Esophagus squamous epithelium (tissue), 4 donors: ENCODE data around the gene PRKCZ.

Experiments used
- POLR2A ChIP-seq, 4 donors: fragments of 450-650 bp; IDR thresholded peaks; one replicate each; pipeline ENCODE4 v1.6.1; 2017; ENCODE audit warnings: antibody characterized with exemption in 4 of 4, mild to moderate bottlenecking in 4 of 4, moderate library complexity in 3 of 4
- TF ChIP-seq, protein P1 (sequence below), 6 experiments: fragments of 450-650 bp in 4 of 6; fragments of 200-600 bp in 2 of 6; sonication (generic) in 2 of 6; IDR thresholded peaks; one replicate each; pipeline ENCODE4 v1.5.1; 2016 to 2019; ENCODE audit warnings: antibody characterized with exemption in 6 of 6, mild to moderate bottlenecking in 4 of 6, moderate library complexity in 4 of 6

DNA sequence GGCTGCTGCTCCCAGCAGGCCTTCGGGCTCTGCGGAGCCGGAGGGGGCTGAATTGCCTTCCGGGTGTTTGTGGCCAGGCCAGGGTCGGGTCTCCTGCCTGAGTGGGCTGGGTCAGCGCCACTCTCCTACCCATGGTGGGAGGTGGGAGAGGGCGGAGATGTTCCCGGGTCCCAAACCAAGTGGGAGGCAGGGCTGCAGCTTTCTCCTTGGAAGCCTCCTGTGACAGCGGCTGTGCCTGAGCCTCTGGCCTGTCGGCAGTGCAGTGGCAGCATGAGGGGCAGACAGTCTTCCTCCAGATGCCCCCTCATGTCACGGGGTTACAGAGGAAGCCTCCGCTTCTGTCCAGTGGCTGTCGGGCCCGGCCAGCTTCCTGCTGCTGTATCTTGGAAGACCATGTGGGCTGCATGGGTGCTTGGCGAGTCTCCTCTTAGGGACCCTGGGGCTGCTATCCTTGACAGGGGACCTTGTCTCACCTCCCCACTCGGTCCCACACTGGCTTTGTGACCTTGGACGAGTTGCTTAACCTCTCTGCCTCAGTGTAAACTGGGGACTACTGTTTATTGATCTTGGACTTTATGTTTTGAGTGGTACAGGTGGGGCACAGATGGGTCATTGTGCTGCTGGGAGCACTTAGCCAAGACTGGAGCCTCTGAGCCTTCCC is 182.2 kb downstream of the PRKCZ start:
- TF ChIP-seq, protein P1, sequence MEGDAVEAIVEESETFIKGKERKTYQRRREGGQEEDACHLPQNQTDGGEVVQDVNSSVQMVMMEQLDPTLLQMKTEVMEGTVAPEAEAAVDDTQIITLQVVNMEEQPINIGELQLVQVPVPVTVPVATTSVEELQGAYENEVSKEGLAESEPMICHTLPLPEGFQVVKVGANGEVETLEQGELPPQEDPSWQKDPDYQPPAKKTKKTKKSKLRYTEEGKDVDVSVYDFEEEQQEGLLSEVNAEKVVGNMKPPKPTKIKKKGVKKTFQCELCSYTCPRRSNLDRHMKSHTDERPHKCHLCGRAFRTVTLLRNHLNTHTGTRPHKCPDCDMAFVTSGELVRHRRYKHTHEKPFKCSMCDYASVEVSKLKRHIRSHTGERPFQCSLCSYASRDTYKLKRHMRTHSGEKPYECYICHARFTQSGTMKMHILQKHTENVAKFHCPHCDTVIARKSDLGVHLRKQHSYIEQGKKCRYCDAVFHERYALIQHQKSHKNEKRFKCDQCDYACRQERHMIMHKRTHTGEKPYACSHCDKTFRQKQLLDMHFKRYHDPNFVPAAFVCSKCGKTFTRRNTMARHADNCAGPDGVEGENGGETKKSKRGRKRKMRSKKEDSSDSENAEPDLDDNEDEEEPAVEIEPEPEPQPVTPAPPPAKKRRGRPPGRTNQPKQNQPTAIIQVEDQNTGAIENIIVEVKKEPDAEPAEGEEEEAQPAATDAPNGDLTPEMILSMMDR (IDR thresholded peaks at IDR 0.05) = no peak
- TF ChIP-seq POLR2A (IDR thresholded peaks at IDR 0.05) = peak in 1 of 4 donors; percentile 34
